Effector CD8-positive, alpha-beta T cell (primary cell): ENCODE results near the gene IGSF9.
A peak's percentile ranks its signal among the peaks of the same experiment; 100 is the strongest.

ENCODE experiments used
- DNase-seq: peaks from one replicate; lab custom pipeline; 2025; lab: John Stamatoyannopoulos, UW

The IGSF9 gene

GRCh38 chr1:159946242-159947187, 1.1 kb upstream of the IGSF9 start:
- no peak for DNase-seq

- no peak for DNase-seq
Observed at GRCh38 chr1:159944623-159945455, 574 bp downstream of the IGSF9 start.

- no peak for DNase-seq
Observed at GRCh38 chr1:159943908-159944622, 1.3 kb downstream of the IGSF9 start.

GRCh38 chr1:159943278-159943640, 2.2 kb downstream of the IGSF9 start:
- no peak for DNase-seq

GRCh38 chr1:159942632-159943277, 2.7 kb downstream of the IGSF9 start:
- no peak for DNase-seq

GRCh38 chr1:159941591-159942560, 3.5 kb downstream of the IGSF9 start:
- DNase-seq, result no peak

- no peak for DNase-seq
Observed at GRCh38 chr1:159941141-159941540, 4.3 kb downstream of the IGSF9 start.

- no peak for DNase-seq
Observed at GRCh38 chr1:159940006-159940620, 5.3 kb downstream of the IGSF9 start.

GRCh38 chr1:159939678-159940002, 5.8 kb downstream of the IGSF9 start:
- DNase-seq, result no peak

- no peak for DNase-seq
Observed at GRCh38 chr1:159938905-159939677, 6.3 kb downstream of the IGSF9 start.

- no peak for DNase-seq
Observed at GRCh38 chr1:159938211-159938852, 7.1 kb downstream of the IGSF9 start.

- no peak for DNase-seq
Observed at GRCh38 chr1:159937054-159937750, 8.2 kb downstream of the IGSF9 start.

- DNase-seq, result peak; percentile 76
Observed at GRCh38 chr1:159936273-159936904, 9.0 kb downstream of the IGSF9 start.

GRCh38 chr1:159935719-159936272, 9.6 kb downstream of the IGSF9 start:
- DNase-seq, result no peak

GRCh38 chr1:159935305-159935704, 10.1 kb downstream of the IGSF9 start:
- no peak for DNase-seq

GRCh38 chr1:159934136-159935039, 11.0 kb downstream of the IGSF9 start:
- no peak for DNase-seq
